ENCODE measurements around the gene OR2T12.
"Not testable (repeated sequence)": the region's sequence is repeated elsewhere in the genome, so short reads cannot be mapped to it uniquely, and the experiment has no call there.

The OR2T12 gene

GRCh38 chr1:248273225-248273624 is 30.0 kb downstream of the OR2T12 start:
- not testable (repeated sequence) for H3K27ac ChIP-seq (ENCODE audit: insufficient read depth, low read depth, low read length, poor library complexity, severe bottlenecking); H3K36me3 ChIP-seq (ENCODE audit: control insufficient read depth, insufficient read depth, low read length); H3K27me3 ChIP-seq (ENCODE audit: control insufficient read depth, insufficient read depth, low read length, poor library complexity, severe bottlenecking); H3K4me1 ChIP-seq (ENCODE audit: control insufficient read depth, insufficient read depth, low read length); H3K4me3 ChIP-seq (ENCODE audit: insufficient read depth, low read depth, low read length); H3K9me3 ChIP-seq (ENCODE audit: control insufficient read depth, low read length)
- WGBS, 2 experiments = 78 to 92% methylated on average over 7 of the region's 16 CpGs

DNA sequence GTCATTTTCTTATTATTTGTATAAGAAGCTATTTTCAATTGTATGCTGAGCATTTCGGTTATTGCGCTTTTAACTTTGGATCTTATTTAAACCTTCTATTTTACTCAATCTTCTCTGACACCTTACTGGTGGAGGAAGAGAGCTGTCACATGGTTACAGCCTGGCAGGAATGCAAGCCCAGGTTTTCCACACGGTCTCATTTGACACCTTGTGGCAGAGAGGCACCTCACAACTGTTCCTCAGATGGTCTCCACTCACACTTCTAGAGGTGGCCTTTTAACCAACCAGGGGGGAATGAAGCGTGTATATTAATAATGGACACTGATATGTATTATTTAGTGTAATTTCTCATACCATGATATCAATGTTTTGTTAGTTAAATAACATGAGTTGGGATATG is 35.0 kb downstream of the OR2T12 start:
- Histone ChIP-seq H3K9me3 (ENCODE audit: control insufficient read depth, low read length) (peaks cover 6% of the 10 kb centered on the region), H3K36me3 (ENCODE audit: control insufficient read depth, insufficient read depth, low read length) (no peaks in the 10 kb centered on the region), H3K27me3 (ENCODE audit: control insufficient read depth, insufficient read depth, low read length, poor library complexity, severe bottlenecking) (no peaks in the 10 kb centered on the region), H3K4me1 (ENCODE audit: control insufficient read depth, insufficient read depth, low read length) (no peaks in the 10 kb centered on the region), H3K4me3 (ENCODE audit: insufficient read depth, low read depth, low read length) (no peak overlapping the region), H3K27ac (ENCODE audit: insufficient read depth, low read depth, low read length, poor library complexity, severe bottlenecking) (no peak overlapping the region)
- WGBS, 2 experiments = 43 to 82% methylated on average over 1 to 3 of the region's 4 CpGs

- not testable (repeated sequence) for H3K9me3 ChIP-seq (ENCODE audit: control insufficient read depth, low read length); H3K4me3 ChIP-seq (ENCODE audit: insufficient read depth, low read depth, low read length); H3K27ac ChIP-seq (ENCODE audit: insufficient read depth, low read depth, low read length, poor library complexity, severe bottlenecking); H3K36me3 ChIP-seq (ENCODE audit: control insufficient read depth, insufficient read depth, low read length); H3K27me3 ChIP-seq (ENCODE audit: control insufficient read depth, insufficient read depth, low read length, poor library complexity, severe bottlenecking); H3K4me1 ChIP-seq (ENCODE audit: control insufficient read depth, insufficient read depth, low read length)
- 71% methylated on average over 1 of the region's 1 CpG; no CpG with 5 or more reads in 1 of the 2 experiments for WGBS, 2 experiments
Observed at GRCh38 chr1:248259309-248259708, 43.9 kb downstream of the OR2T12 start.

GRCh38 chr1:248243204-248243603 is 60.0 kb downstream of the OR2T12 start:
- 42 to 46% methylated on average over 14 of the region's 14 CpGs for WGBS, 2 experiments
- Histone ChIP-seq H3K27me3 (ENCODE audit: control insufficient read depth, insufficient read depth, low read length, poor library complexity, severe bottlenecking) (no peaks in the 10 kb centered on the region), H3K9me3 (ENCODE audit: control insufficient read depth, low read length) (peaks cover 5% of the 10 kb centered on the region)

More at GRCh38 chr1:248243204-248243603, 60.0 kb downstream of the OR2T12 start:
- Histone ChIP-seq H3K4me1 (ENCODE audit: control insufficient read depth, insufficient read depth, low read length) (no peaks in the 10 kb centered on the region), H3K36me3 (ENCODE audit: control insufficient read depth, insufficient read depth, low read length) (no peaks in the 10 kb centered on the region), H3K4me3 (ENCODE audit: insufficient read depth, low read depth, low read length) (no peak overlapping the region), H3K27ac (ENCODE audit: insufficient read depth, low read depth, low read length, poor library complexity, severe bottlenecking) (no peak overlapping the region)

Measured in ectodermal cell (in vitro differentiated cells).